Nephron progenitor cell (in vitro differentiated cells): Measurements from ENCODE around the gene RNF220.

Experiments
- DNase-seq: peaks from one replicate; pipeline ENCODE4 v3.0.0; 2021
- H3K27ac Mint-ChIP-seq: 2 replicates; pipeline ENCODE4 v1.8.0; 2021; ENCODE audit warnings: mild to moderate bottlenecking, moderate library complexity, mixed read lengths
- H3K27me3 Mint-ChIP-seq: 2 replicates; pipeline ENCODE4 v1.8.0; 2021; ENCODE audit warnings: mild to moderate bottlenecking, low read depth, mixed read lengths; ENCODE audit not compliant: poor library complexity
- H3K36me3 Mint-ChIP-seq: 2 replicates; pipeline ENCODE4 v1.8.0; 2021; ENCODE audit warnings: low read depth, mixed read lengths
- H3K4me1 Mint-ChIP-seq: 2 replicates; pipeline ENCODE4 v1.8.0; 2021; ENCODE audit warnings: mixed read lengths
- H3K4me3 Mint-ChIP-seq: 2 replicates; pipeline ENCODE4 v1.8.0; 2021; ENCODE audit warnings: mild to moderate bottlenecking, moderate library complexity, mixed read lengths
- H3K9me3 Mint-ChIP-seq: 2 replicates; pipeline ENCODE4 v1.8.0; 2021; ENCODE audit warnings: mild to moderate bottlenecking, moderate library complexity, mixed read lengths
- TF ChIP-seq, protein P1 (sequence below): fragments of 200-600 bp; sonication (generic); IDR thresholded peaks from 2 replicates; pipeline ENCODE4 v1.5.0; 2021; ENCODE audit warnings: antibody characterized with exemption

RNF220 gene

DNA sequence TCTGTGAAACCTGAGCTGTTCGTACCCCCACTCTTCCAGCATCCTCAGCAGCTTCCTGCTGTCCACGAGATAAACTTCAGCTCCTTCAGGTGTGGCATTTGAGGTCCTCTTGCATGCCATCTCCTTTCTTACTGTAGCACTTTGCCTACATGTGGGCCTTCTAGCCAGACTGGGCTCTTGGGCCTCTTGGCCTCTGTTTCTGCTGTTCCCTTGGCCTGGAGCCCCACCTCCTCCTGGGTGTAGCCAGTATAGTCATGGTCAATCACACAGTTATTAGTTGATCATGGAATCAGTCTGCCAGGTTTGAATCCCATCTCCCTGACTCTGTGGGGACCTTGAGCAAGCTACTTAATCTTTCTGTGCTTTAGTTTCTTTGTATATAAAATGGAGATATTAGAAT, 242.8 kb downstream of the RNF220 start:
- H3K27ac Mint-ChIP-seq: no peak overlapping the region
- peaks cover 18% of the 10 kb centered on the region for H3K27me3 Mint-ChIP-seq
- no peak overlapping the region for H3K4me3 Mint-ChIP-seq
- no peaks in the 10 kb centered on the region for H3K9me3 Mint-ChIP-seq
- TF ChIP-seq, protein P1, sequence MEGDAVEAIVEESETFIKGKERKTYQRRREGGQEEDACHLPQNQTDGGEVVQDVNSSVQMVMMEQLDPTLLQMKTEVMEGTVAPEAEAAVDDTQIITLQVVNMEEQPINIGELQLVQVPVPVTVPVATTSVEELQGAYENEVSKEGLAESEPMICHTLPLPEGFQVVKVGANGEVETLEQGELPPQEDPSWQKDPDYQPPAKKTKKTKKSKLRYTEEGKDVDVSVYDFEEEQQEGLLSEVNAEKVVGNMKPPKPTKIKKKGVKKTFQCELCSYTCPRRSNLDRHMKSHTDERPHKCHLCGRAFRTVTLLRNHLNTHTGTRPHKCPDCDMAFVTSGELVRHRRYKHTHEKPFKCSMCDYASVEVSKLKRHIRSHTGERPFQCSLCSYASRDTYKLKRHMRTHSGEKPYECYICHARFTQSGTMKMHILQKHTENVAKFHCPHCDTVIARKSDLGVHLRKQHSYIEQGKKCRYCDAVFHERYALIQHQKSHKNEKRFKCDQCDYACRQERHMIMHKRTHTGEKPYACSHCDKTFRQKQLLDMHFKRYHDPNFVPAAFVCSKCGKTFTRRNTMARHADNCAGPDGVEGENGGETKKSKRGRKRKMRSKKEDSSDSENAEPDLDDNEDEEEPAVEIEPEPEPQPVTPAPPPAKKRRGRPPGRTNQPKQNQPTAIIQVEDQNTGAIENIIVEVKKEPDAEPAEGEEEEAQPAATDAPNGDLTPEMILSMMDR: no peak
- peaks cover 96% of the 10 kb centered on the region for H3K4me1 Mint-ChIP-seq
- H3K36me3 Mint-ChIP-seq: peaks cover 40% of the 10 kb centered on the region
- DNase-seq: no peak

DNA sequence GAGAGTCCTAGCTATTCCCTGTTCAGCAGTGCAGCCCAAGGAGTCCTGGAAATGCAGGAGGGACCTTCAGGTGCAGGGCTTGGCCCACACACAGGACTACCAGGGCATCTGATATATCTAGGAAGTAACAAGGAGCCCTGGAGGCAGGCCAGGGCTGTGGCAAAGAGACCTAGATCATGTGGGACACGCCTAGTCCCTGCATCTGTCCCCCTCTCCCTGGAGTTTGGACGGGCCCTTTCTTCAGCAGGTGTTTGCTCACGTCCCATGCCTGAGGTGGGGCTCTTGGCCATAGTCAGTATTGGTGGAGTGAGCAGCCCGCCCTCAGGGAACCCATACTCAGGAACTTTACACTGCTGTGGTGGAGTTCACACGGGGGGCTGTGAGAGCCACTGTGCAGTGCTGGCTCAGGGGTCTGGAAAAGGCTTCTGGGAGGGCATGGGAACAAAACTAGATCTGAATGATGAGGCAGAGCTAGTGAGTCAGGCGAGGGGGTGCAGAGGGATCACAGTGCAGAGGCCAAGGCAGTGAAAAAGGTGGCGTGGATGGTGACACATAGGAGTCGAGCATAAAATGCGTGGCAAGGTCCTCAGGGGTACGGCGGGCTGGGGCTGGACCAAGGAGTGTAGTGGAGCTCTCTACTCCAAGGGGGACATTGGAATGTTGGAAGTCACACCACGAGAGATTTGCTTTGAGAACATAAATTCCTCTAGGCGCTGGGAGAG, 243.6 kb downstream of the RNF220 start:
- Mint-ChIP-seq H3K4me1 (peaks cover 96% of the 10 kb centered on the region), H3K9me3 (no peaks in the 10 kb centered on the region), H3K27ac (peak overlapping the region; percentile 37), H3K36me3 (peaks cover 34% of the 10 kb centered on the region), H3K27me3 (peaks cover 21% of the 10 kb centered on the region), H3K4me3 (peak overlapping the region; percentile 50)
- TF ChIP-seq, protein P1: no peak
- no peak for DNase-seq

DNA sequence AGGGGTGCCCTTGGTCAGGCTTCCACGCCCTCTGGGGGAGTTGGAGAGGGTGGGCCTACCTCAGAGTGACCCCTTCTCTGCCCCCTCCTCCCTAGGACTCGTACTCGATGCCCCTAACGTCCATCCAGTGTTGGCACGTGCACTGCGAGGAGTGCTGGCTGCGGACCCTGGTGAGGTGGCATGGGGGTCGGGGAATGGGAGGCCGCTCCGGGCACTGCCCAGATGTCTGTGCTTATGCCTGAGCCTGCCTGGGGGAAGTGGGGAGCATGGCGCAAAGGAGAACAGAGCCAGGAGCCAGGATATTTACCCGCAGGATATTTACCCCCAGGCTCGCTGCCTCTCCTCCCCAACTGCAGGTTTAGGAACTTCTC, 244.7 kb downstream of the RNF220 start:
- peaks cover 30% of the 10 kb centered on the region for H3K36me3 Mint-ChIP-seq
- H3K9me3 Mint-ChIP-seq: no peaks in the 10 kb centered on the region
- no peak overlapping the region for H3K27ac Mint-ChIP-seq
- DNase-seq: no peak
- peaks cover 24% of the 10 kb centered on the region for H3K27me3 Mint-ChIP-seq
- H3K4me3 Mint-ChIP-seq: no peak overlapping the region
- peaks cover 94% of the 10 kb centered on the region for H3K4me1 Mint-ChIP-seq
- TF ChIP-seq, protein P1: no peak

DNA sequence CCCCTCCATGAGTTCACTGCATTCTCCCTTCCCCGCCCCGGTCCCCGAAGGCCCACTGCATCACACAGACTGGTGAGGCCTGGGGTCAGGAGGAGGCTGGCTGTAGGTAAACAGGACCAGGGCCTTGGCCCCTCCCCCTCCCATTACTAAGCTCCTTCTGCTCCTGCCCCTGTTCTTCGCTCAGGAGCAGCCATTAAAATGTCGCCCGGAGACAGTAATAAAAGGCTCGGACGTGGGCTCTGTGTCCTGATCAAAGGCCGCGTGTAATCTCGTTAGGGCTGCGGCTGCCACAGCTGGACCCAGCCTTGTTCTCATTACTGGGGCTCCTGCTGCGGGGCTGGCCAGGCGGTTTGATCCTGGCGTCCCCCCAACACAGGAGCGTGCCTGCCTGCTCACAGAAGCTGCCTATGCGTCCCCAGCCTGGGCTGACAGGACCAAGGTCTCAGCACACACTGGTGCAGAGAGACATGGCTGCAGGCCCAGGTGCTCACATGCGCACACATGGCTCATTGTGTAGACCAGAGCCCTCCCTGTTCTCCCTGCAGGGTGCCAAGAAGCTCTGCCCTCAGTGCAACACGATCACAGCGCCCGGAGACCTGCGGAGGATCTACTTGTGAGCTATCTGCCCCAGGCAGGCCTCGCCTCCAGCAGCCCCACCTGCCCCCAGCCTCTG, 245.2 kb downstream of the RNF220 start:
- peak overlapping the region; percentile 57 for H3K27ac Mint-ChIP-seq
- H3K9me3 Mint-ChIP-seq: no peaks in the 10 kb centered on the region
- TF ChIP-seq, protein P1: no peak
- DNase-seq: peak; percentile 65
- H3K4me3 Mint-ChIP-seq: no peak overlapping the region
- H3K27me3 Mint-ChIP-seq: peaks cover 24% of the 10 kb centered on the region
- H3K4me1 Mint-ChIP-seq: peaks cover 94% of the 10 kb centered on the region
- peaks cover 25% of the 10 kb centered on the region for H3K36me3 Mint-ChIP-seq

DNA sequence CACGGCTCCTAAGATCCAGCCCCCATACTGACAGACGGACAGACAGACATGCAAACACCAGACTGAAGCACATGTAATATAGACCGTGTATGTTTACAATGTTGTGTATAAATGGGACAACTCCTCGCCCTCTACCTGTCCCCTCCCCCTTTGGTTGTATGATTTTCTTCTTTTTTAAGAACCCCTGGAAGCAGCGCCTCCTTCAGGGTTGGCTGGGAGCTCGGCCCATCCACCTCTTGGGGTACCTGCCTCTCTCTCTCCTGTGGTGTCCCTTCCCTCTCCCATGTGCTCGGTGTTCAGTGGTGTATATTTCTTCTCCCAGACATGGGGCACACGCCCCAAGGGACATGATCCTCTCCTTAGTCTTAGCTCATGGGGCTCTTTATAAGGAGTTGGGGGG, 246.0 kb downstream of the RNF220 start:
- TF ChIP-seq, protein P1: no peak
- Mint-ChIP-seq H3K4me3 (no peak overlapping the region), H3K4me1 (peaks cover 95% of the 10 kb centered on the region), H3K27me3 (peaks cover 24% of the 10 kb centered on the region), H3K27ac (no peak overlapping the region), H3K36me3 (peaks cover 24% of the 10 kb centered on the region), H3K9me3 (no peaks in the 10 kb centered on the region)
- DNase-seq: no peak
